Calu3 (cell line): ENCODE data around the gene DUOXA1. TPM values are rescaled to one million over a fixed set of nuclear protein-coding genes. Genes with fewer than 3 reads are reported as not detected.

Source experiments
- Bru-seq: library from RNA; stranded (reverse); fragments of 400-500 nt; gene quantifications from one replicate; lab custom pipeline; 2021; lab: Mats Ljungman, UMichigan
- BruChase-seq, 2 experiments: library from RNA; stranded (reverse); fragments of 400-500 nt; gene quantifications; one replicate each; lab custom pipeline; 2021; lab: Mats Ljungman, UMichigan
- BruUV-seq: library from RNA; stranded (reverse); fragments of 400-500 nt; replicated peaks from 2 replicates; lab custom pipeline; 2021; lab: Mats Ljungman, UMichigan
- CTCF ChIA-PET: fragments of 300-600 bp; sonication (Branson Sonifier 250); formaldehyde crosslinking; loops from one replicate; lab custom pipeline; 2022; ENCODE audit warnings: antibody characterized with exemption; lab: Charles Lee
- DNase-seq: peaks from one replicate; pipeline ENCODE4 v3.0.0; 2022
- H3K27ac Mint-ChIP-seq: one replicate; pipeline ENCODE4 v1.8.0; 2022; ENCODE audit warnings: mixed read lengths; ENCODE audit not compliant: unreplicated experiment
- H3K27me3 Mint-ChIP-seq: one replicate; pipeline ENCODE4 v1.8.0; 2022; ENCODE audit warnings: mixed read lengths; ENCODE audit not compliant: unreplicated experiment
- H3K36me3 Mint-ChIP-seq: one replicate; pipeline ENCODE4 v1.8.0; 2022; ENCODE audit warnings: mild to moderate bottlenecking, moderate library complexity, mixed read lengths; ENCODE audit not compliant: insufficient read depth, unreplicated experiment
- H3K4me1 Mint-ChIP-seq: one replicate; pipeline ENCODE4 v1.8.0; 2022; ENCODE audit warnings: mild to moderate bottlenecking, low read depth, mixed read lengths; ENCODE audit not compliant: unreplicated experiment
- H3K4me3 Mint-ChIP-seq: one replicate; pipeline ENCODE4 v1.8.0; 2022; ENCODE audit warnings: mild to moderate bottlenecking, low read depth, moderate library complexity, mixed read lengths; ENCODE audit not compliant: unreplicated experiment
- H3K9me3 Mint-ChIP-seq: one replicate; pipeline ENCODE4 v1.8.0; 2022; ENCODE audit warnings: low read depth, mixed read lengths; ENCODE audit not compliant: unreplicated experiment
- CTCF ChIP-seq: fragments of 200-600 bp; IDR thresholded peaks from one replicate; pipeline ENCODE4 v1.8.0; 2022; ENCODE audit warnings: antibody characterized with exemption; ENCODE audit not compliant: unreplicated experiment
- intact Hi-C: fragments of 100-400 bp; cut with micrococcal nuclease; formaldehyde crosslinking; loops from one replicate; pipeline ENCODE4 v1.10.0; 2022; ENCODE audit not compliant: unreplicated experiment
- long read RNA-seq: library from polyadenylated mRNA; stranded (forward); transcript quantifications from one replicate; pipeline ENCODE4 v2.0.0, GENCODE V29; 2022
- total RNA-seq: library from RNA; stranded (reverse); gene quantifications from 2 replicates; pipeline ENCODE4 v1.2.3, GENCODE V29; 2022

Gene DUOXA1
- total RNA-seq (not detected in 2 replicates), Bru-seq, nascent RNA (percentile 13 among the genes with signal in this experiment), BruChase-seq, experiment 1, labeled RNA remaining after a 6-hour chase (percentile 35 among the genes with signal in this experiment), BruChase-seq, experiment 2, labeled RNA remaining after a 2-hour chase (percentile 17 among the genes with signal in this experiment)
- long read RNA-seq: 0 reads

GRCh38 chr15:45129651-45130129 is at the start of gene DUOXA1, which contains the start of gene DUOX1:
DUOXA1 (minus strand) TSS chr15:45129879; CDS start chr15:45123014, 6,865 bp downstream.
DUOX1 (plus strand) TSS chr15:45129994; CDS start chr15:45131967, 1,973 bp downstream.
- no peaks in the 10 kb centered on the region for H3K36me3 Mint-ChIP-seq
- TF ChIP-seq CTCF: no peak
- CTCF ChIA-PET: interaction anchor here (0.6 to 1.0 kb wide), 5 partner anchors 9 to 147 kb away, joined by 3 to 4 read pairs (median 3); partner anchors contain the start of genes DUOX2 and DUOXA2
- no peak within 1 kb of the TSS for H3K27ac Mint-ChIP-seq
- H3K4me3 Mint-ChIP-seq: peak within 1 kb of the TSS; percentile 30
- intact Hi-C loops: no loop called here
- no peaks in the 10 kb centered on the region for H3K4me1 Mint-ChIP-seq
- H3K9me3 Mint-ChIP-seq: no peaks in the 10 kb centered on the region
- peaks cover 78% of the 10 kb centered on the region for H3K27me3 Mint-ChIP-seq
- DNase-seq: peak; percentile 52
- BruUV-seq: no TSS peak

GRCh38 chr15:45177285-45177684 is 47.6 kb upstream of the DUOXA1 start:
- peaks cover 29% of the 10 kb centered on the region for H3K4me1 Mint-ChIP-seq
- no TSS peak for BruUV-seq
- TF ChIP-seq CTCF: no peak
- no peak for DNase-seq
- H3K9me3 Mint-ChIP-seq: no peaks in the 10 kb centered on the region
- CTCF ChIA-PET: no interaction called here
- no peaks in the 10 kb centered on the region for H3K27me3 Mint-ChIP-seq
- no peaks in the 10 kb centered on the region for H3K36me3 Mint-ChIP-seq
- H3K27ac Mint-ChIP-seq: no peak overlapping the region
- intact Hi-C loops: no loop called here
- no peak overlapping the region for H3K4me3 Mint-ChIP-seq

GRCh38 chr15:45174577-45174976 is 44.9 kb upstream of the DUOXA1 start:
- H3K27ac Mint-ChIP-seq: no peak overlapping the region
- CTCF ChIA-PET: no interaction called here
- BruUV-seq: no TSS peak

GRCh38 chr15:45174069-45174468 is 44.4 kb upstream of the DUOXA1 start:
- CTCF ChIA-PET: no interaction called here
- H3K27me3 Mint-ChIP-seq: no peaks in the 10 kb centered on the region
- H3K27ac Mint-ChIP-seq: no peak overlapping the region
- H3K4me3 Mint-ChIP-seq: no peak overlapping the region
- intact Hi-C loops: no loop called here
- H3K36me3 Mint-ChIP-seq: no peaks in the 10 kb centered on the region
- no peaks in the 10 kb centered on the region for H3K9me3 Mint-ChIP-seq
- BruUV-seq: no TSS peak
- no peak for DNase-seq
- H3K4me1 Mint-ChIP-seq: peaks cover 4% of the 10 kb centered on the region
- TF ChIP-seq CTCF: no peak

More at GRCh38 chr15:45174577-45174976, 44.9 kb upstream of the DUOXA1 start:
- DNase-seq: no peak
- Mint-ChIP-seq H3K9me3 (no peaks in the 10 kb centered on the region), H3K4me3 (no peak overlapping the region), H3K27me3 (no peaks in the 10 kb centered on the region), H3K36me3 (no peaks in the 10 kb centered on the region), H3K4me1 (peaks cover 9% of the 10 kb centered on the region)
- no peak for TF ChIP-seq CTCF
- intact Hi-C loops: no loop called here
